Gastroesophageal sphincter (tissue), 3 donors: ENCODE measurements around the gene COL18A1.

Experiments
- EP300 ChIP-seq: sonication (generic); formaldehyde crosslinking; IDR thresholded peaks from one replicate; pipeline ENCODE4 v1.6.1; 2017; ENCODE audit warnings: antibody characterized with exemption, mild to moderate bottlenecking
- POLR2A ChIP-seq, 2 donors: fragments of 450-650 bp; IDR thresholded peaks; one replicate each; pipeline ENCODE4 v1.6.1; 2017; ENCODE audit warnings: antibody characterized with exemption in 2 of 2, mild to moderate bottlenecking in 2 of 2, moderate library complexity in 1 of 2
- TF ChIP-seq, protein P1 (sequence below), 4 experiments: fragments of 200-600 bp in 2 of 4; fragments of 450-650 bp in 2 of 4; sonication (generic) in 1 of 4; IDR thresholded peaks; one replicate each; pipeline ENCODE4 v1.5.1; 2017 to 2019; ENCODE audit warnings: antibody characterized with exemption in 4 of 4, mild to moderate bottlenecking in 2 of 4, moderate library complexity in 2 of 4

DNA sequence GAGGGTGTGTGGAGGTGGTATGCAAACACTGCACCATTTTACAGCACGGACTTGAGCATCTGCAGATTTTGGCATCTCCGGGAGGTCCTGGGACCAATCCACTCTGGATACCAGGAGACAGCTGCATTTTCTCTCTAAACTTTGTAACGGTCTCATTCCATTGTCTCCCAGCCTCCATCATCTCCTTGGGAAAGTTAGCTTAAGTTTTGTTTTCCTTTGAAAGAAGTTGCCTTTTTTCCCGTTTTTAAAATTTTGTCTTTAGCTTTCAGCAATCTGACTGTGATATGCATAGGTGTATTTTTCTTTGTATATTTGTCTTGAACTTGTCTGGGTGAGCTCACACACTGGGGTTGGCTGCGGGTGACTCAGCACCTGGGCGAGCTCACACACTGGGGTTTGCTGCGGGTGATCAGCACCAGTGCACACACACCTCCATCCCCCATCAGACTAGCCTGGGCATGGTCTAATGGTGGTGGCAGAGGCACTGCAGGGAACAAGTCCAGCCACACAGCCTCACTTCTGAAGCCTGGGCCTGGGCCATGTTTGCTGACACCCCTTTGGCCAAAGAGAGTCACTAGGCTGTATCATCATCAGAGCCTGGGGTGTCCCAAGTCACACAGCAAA, 32.1 kb upstream of the COL18A1 start:
- TF ChIP-seq, protein P1, sequence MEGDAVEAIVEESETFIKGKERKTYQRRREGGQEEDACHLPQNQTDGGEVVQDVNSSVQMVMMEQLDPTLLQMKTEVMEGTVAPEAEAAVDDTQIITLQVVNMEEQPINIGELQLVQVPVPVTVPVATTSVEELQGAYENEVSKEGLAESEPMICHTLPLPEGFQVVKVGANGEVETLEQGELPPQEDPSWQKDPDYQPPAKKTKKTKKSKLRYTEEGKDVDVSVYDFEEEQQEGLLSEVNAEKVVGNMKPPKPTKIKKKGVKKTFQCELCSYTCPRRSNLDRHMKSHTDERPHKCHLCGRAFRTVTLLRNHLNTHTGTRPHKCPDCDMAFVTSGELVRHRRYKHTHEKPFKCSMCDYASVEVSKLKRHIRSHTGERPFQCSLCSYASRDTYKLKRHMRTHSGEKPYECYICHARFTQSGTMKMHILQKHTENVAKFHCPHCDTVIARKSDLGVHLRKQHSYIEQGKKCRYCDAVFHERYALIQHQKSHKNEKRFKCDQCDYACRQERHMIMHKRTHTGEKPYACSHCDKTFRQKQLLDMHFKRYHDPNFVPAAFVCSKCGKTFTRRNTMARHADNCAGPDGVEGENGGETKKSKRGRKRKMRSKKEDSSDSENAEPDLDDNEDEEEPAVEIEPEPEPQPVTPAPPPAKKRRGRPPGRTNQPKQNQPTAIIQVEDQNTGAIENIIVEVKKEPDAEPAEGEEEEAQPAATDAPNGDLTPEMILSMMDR (IDR thresholded peaks at IDR 0.05) = no peak
- TF ChIP-seq POLR2A (IDR thresholded peaks at IDR 0.05) (no peak), EP300 (no peak)
